HG03457 (cell line): ENCODE data around the gene ZNF333.
A peak's percentile ranks its signal among the peaks of the same experiment; 100 is the strongest.

Experiments
- ATAC-seq: cut with Tn5 transposase; IDR thresholded peaks from one replicate; pipeline ENCODE4 v1.9.1; 2021; ENCODE audit warnings: moderate number of reproducible peaks; ENCODE audit not compliant: unreplicated experiment

ZNF333 gene

DNA sequence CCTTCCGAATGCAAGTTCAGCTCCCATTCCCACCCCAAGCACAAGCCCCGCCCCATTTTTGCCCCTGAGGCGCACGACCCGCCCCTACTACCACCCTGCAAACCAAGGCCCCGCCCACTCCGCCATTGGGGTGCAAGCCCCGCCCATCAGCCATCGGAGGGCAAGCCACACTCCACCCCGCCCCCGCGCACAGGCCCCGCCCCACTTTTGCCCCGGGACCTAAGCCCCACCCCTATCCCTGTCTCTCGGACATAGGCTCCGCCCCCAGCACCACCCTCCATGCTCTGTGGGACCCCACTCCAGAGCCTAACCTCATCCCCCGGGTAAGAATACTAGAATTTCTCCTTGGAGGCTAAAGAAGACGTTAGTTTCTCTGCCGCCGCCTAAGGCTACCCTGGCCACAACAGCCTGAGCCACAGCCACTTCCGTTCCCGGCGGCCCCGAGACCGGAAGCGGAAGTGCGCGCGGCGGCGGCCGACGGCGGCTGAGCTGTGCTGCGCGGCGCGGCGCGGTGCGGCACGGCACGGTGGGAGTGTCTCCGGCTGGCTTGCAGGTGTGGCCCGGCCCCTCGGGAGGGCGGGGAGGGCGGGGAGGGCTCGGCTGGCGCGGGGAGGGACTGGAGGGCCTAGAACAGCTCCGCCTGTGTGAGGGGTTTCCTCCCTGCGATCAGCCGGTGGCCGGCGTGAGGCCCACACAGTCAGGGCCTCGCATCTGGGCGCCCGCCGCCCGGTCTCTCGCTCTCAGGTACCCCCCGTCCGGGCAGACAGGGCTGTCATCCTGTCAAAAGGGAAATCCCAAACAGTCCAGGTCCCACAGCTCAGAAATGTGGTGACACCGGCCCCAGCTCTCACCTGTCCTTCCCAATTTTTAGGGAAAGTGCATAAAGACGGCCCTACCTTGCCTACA is at the start of gene ZNF333:
TSS of gene ZNF333 (plus strand) at position 451 of the 906 bp plus-strand sequence. CDS start 3,444 bp downstream, outside the sequence.
- ATAC-seq = peak; percentile 67

GRCh38 chr19:14648506-14648905 is 41.3 kb upstream of the ZNF333 start:
- ATAC-seq = no peak

- no peak for ATAC-seq
These were observed 40.8 kb upstream of the ZNF333 start for GRCh38 chr19:14649020-14649419.

GRCh38 chr19:14650161-14650560 is 39.7 kb upstream of the ZNF333 start:
- no peak for ATAC-seq

DNA sequence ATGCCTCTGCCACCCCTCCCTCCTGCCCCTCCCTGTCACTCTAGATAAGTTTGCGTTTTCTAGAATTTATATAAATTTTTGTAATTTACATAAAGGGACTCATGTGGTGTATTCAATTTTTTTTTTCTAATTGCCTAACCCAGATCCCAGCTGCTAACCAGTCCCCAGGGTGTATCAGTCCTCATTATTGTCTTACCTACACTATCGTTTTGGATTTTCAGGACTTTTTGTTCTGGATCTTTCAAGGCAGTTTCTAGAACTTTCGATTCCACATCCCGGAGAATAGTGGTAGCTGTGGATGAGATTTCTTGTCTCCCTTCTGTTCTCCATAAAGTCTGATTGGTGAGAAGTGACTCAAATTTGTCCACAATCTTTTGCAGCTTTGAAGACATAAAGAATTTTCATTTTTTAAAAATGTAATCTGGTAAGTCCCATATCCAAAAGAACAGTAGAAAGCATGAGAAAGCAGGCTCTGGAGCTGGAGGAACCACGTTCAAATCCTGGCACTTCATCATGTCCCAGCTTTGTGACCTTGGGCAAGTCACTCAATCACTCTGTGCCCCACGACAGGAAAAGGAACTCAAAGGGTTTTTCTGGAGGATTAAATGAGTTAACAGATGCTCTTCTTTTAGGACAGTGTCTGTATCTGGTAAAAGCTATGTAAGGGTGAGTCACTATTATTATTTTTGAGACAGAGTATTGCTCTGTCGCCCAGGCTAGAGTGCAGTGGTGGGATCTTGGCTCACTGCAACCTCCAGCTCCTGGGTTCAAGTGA is 34.9 kb upstream of the ZNF333 start:
- no peak for ATAC-seq

DNA sequence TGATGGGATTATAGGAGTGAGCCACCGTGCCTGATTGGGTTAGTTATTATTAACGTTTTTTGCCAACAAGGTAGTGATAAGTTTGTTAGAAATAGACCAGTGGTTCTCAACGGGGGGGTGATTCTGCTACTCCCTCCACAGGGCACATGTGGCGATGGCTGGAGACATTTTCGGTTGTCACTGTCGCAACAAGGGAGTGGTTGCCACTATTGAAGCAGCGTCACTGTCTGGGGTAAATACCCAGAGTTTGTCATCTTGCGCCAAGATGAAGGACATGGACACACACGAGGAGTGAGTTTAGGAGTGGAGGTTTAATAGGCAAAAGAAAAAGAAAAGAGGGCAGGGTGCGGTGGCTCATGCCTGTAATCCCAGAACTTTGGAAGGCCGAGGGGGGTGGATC is 34.1 kb upstream of the ZNF333 start:
- ATAC-seq = no peak

DNA sequence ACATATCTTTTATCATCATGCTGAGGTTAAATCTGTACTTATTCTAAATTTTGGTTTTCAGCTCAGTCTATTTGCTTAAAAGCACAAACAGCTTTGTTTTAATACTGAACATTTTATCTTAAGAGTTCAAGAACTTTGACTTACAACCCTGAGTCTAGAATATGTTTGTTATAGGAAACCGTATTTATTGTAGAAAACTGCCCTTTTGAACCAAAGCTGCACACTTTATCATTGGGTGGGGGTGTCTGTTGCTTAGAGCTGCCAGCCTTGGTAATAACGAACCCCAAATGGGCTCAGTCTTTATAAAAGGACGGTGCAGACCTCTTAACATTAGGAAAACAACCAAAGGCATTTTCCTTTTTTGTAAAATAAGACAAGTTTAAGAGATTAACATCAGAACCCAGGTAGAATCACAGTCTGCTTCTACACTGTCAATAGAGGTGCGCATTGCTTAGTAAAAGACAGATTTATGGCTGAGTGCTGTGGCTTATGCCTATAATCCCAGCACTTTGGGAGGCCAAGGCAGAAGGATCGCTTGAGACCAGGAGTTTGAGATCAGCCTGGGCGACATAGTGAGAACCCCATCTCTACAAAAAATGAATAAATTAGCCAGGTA is 29.9 kb upstream of the ZNF333 start:
- ATAC-seq = no peak

- no peak for ATAC-seq
These were observed 28.4 kb upstream of the ZNF333 start for GRCh38 chr19:14661372-14661924.

GRCh38 chr19:14669940-14670339 is 19.9 kb upstream of the ZNF333 start:
- ATAC-seq = no peak

- ATAC-seq = no peak
These were observed 19.4 kb upstream of the ZNF333 start for GRCh38 chr19:14670408-14670807.

GRCh38 chr19:14672188-14672872 is 17.5 kb upstream of the ZNF333 start:
- ATAC-seq = no peak

GRCh38 chr19:14673088-14673487 is 16.8 kb upstream of the ZNF333 start:
- no peak for ATAC-seq

- ATAC-seq = no peak
These were observed 15.1 kb upstream of the ZNF333 start, which contains the start of gene ADGRE3 for GRCh38 chr19:14674764-14675163. TSS of gene ADGRE3 (minus strand) at chr19:14674844. CDS start at chr19:14674770, 74 bp downstream.

- ATAC-seq = no peak
These were observed 13.1 kb upstream of the ZNF333 start for GRCh38 chr19:14676762-14677161.

DNA sequence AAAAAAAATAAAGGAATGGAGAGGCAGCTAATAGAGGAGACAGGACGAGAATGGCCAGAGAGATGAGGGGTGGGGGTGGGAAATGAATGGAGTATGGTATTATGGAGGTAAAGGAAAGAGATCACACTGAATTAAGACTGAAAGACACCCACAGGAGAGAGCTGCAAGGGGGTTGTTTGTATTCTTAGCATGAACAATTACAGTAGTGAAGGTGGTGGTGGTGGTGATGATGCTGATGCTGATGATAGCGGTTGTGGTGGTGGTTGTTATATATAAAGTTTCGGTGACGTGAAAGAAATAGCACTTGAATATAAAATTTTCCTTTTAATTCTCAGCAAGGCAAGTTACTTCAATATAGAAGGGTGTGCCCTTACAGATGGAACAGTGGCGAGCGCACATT is 12.4 kb upstream of the ZNF333 start:
- no peak for ATAC-seq

- no peak for ATAC-seq
These were observed 11.6 kb upstream of the ZNF333 start for GRCh38 chr19:14678199-14678598.

DNA sequence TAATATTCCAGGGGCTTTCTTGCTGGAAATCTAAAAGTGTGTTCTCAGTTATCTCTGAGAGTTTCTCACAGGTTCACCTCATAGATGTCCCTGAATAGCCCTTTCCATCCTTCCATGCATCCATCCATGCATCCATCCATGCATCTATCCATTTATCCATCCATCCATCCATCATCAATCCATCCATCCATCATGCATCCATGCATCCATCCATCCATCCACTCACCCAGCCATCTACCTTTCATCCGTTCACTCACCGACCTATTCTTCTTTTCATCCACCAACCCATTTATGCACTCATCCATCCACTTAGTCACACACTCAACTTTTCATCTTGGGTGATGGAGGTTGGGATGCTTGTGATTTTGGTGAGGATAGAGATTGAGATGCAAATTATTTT is 7.8 kb upstream of the ZNF333 start:
- no peak for ATAC-seq

DNA sequence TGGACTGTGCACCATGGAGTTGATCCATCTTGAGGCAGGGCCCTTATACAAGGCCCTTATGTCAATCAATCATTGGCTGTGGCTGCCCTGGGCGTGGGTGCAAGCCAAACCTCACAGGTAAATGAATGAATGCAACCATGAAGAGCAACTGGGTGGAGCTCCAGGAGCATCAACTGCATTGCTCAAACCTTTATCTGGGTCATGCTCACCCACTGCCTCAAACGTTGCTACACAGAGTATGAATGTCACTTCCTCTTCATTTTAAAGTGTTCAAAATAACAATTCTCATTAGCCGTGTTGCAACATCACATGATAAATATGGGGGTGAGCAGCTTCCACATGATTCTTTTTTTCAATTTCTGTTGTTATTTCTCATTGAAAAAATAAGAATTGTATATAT is 6.4 kb upstream of the ZNF333 start:
- ATAC-seq = no peak

DNA sequence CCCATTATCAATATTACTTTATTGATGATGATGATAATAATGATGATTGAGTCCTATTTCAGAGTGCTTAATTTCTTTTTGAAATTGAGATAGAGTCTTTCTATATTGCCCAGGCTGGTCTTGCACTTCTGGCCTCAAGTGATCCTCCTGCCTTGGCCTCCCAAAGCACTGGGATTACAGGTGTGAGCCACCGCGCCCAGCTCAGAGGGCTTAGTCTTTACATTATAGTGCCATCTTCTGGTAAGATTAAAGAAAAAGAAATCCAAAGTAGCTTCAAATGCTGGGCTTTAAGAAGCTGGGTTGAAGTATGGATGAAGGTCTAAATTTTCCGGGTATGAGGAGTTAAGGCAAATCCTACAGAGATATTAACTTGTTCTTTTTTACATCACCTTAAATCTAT is 3.4 kb upstream of the ZNF333 start:
- no peak for ATAC-seq

DNA sequence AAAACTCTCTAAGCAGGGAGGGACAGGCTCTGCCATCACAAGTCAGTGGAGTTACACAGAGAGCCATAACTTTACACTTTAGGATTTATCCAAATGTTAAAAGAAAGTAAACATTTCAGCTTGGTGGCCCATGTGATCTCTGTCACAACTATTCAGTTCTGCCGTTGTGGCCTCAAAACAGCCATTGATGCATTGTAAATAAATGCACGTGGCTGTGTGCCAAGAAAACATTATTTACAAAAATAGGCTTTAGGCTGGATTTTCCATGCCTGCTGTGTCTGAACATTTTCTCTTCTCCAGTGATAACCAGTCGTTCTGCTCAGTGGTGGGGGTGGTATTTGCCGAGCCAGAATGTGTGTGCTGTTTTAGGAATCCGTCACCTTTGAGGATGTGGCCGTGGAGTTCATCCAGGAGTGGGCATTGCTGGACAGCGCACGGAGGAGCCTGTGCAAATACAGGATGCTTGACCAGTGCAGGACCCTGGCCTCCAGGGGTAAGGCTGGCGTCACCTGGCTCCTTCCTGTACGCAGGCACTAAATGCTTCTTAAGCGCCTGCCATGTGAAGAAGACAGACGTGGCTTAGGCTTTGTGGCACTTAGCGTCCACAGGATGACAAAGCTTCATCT is 4.9 kb downstream of the ZNF333 start:
- no peak for ATAC-seq
